Epithelial cell of prostate (primary cell): ENCODE measurements around the gene S1PR1.

Source experiments
- DNase-seq: peaks from one replicate; pipeline ENCODE4 v3.0.0-alpha.2; 2011; ENCODE audit warnings: low read depth, low spot score
- H3K27ac ChIP-seq: fragments of 450-650 bp; 2 replicates; pipeline ENCODE4 v1.5.1; 2017; ENCODE audit warnings: mild to moderate bottlenecking

The S1PR1 gene

DNA sequence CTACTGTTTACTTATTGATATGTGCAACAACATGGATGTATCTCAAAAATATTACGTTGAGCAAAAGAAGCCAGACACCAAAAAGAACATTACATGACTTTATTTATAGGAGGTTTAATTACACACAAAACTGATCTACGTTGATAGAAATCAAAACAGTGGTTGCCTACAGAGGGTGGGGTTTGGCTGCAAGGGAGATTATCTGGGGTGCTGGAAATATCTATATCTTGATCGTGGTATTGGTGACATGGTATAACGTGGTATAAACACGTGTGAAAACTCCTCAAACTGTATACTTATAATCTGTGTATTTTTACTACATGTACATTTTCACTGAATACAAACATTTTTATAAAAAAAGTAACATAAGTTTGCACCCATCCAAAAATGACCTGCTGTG lies 38.9 kb downstream of the S1PR1 start:
- H3K27ac ChIP-seq = no peak overlapping the region
- DNase-seq = no peak

- DNase-seq = no peak
- H3K27ac ChIP-seq = no peak overlapping the region
Observed at GRCh38 chr1:101276818-101277217, 40.0 kb downstream of the S1PR1 start.

DNA sequence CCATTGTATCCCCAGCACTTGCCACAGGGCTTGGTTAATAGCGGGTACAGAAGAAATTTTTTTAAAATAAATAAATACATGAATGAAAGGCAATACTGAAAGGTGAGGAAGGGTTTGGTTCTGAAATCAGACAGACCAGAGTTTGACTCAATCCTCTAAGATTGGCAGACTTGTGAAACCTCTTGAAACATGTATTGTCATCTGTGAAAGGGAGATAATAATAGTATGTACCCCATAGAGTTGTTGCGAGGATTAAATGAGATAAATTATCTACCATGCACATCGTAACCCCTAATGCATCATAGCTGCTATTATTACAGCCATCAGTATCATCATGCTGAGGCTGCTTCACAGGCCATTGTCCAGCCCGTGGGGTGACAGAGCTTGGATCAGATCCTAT lies 41.4 kb downstream of the S1PR1 start:
- H3K27ac ChIP-seq = no peak overlapping the region
- DNase-seq = no peak

DNA sequence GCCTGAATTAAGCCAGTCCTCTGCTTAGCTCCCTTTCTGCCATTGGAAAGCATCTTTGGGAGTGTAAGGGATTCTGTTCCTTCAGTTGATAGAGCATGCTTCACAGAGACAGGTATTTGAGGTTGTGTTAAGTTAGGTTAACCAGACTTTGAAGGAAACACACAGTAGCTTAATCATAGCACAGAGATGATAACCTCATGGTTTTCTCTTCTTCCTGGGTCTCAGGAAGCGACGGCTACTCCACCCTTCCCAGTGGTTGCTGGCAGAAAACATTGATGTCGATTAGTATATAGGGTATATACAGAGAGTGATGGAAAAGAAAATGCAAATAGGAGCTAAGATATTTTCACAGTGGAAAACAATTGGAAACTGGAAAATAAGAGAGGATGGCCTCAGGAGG lies 42.0 kb downstream of the S1PR1 start:
- no peak overlapping the region for H3K27ac ChIP-seq
- DNase-seq = no peak

GRCh38 chr1:101280049-101280592 lies 43.3 kb downstream of the S1PR1 start:
- no peak overlapping the region for H3K27ac ChIP-seq
- DNase-seq = no peak

- no peak overlapping the region for H3K27ac ChIP-seq
- no peak for DNase-seq
Observed at GRCh38 chr1:101280942-101281654, 44.3 kb downstream of the S1PR1 start.

- no peak for DNase-seq
- H3K27ac ChIP-seq = no peak overlapping the region
Observed at GRCh38 chr1:101281751-101282150, 44.9 kb downstream of the S1PR1 start.

- no peak for DNase-seq
- no peak overlapping the region for H3K27ac ChIP-seq
Observed at GRCh38 chr1:101282314-101283038, 45.7 kb downstream of the S1PR1 start.

DNA sequence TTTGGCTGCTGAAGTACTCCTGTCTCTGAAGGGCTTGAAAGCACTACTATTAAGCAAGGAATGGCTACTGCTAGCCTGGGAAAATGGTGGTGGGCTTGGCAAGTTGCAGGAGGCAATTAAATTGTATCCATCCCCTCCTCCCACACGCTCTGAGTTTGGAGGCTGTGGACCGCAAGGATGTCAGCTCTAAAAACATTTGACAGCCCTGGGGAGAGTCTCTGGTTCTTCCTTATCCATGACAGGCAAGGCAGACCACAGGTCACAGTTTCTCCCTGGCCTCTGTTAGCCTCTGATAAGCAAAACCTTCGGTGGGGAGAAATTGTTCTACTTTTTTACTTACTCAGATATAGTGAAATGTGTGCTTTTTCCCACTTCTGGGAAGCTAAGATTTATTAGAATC lies 46.6 kb downstream of the S1PR1 start:
- no peak overlapping the region for H3K27ac ChIP-seq
- DNase-seq = no peak

DNA sequence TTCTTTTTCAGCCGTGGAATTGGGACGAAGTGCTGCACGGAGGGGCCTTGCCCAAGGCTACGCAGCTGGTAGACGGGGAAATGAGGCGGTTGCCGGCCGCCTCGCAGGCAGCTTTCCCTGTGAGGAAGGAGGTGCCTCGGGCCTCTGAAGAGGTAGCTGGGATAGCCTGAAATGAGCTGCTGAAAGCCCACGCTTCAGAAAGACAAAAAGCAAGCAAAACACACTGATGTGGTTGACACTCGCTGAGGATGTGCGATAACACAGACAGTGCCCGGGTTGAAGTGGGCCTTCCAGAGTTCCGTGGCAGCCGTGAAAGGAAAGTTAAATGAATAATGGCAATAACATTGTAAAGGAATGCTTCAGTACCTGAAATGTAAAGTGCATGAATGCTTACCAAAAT lies 47.2 kb downstream of the S1PR1 start:
- no peak overlapping the region for H3K27ac ChIP-seq
- DNase-seq = no peak

- no peak for DNase-seq
- H3K27ac ChIP-seq = no peak overlapping the region
Observed at GRCh38 chr1:101284622-101285218, 47.9 kb downstream of the S1PR1 start.

GRCh38 chr1:101285922-101286570 lies 49.2 kb downstream of the S1PR1 start:
- no peak for DNase-seq

GRCh38 chr1:101288491-101288944 lies 51.7 kb downstream of the S1PR1 start:
- H3K27ac ChIP-seq = no peak overlapping the region
- peak; percentile 81 for DNase-seq

More at GRCh38 chr1:101285922-101286570, 49.2 kb downstream of the S1PR1 start:
- no peak overlapping the region for H3K27ac ChIP-seq

DNA sequence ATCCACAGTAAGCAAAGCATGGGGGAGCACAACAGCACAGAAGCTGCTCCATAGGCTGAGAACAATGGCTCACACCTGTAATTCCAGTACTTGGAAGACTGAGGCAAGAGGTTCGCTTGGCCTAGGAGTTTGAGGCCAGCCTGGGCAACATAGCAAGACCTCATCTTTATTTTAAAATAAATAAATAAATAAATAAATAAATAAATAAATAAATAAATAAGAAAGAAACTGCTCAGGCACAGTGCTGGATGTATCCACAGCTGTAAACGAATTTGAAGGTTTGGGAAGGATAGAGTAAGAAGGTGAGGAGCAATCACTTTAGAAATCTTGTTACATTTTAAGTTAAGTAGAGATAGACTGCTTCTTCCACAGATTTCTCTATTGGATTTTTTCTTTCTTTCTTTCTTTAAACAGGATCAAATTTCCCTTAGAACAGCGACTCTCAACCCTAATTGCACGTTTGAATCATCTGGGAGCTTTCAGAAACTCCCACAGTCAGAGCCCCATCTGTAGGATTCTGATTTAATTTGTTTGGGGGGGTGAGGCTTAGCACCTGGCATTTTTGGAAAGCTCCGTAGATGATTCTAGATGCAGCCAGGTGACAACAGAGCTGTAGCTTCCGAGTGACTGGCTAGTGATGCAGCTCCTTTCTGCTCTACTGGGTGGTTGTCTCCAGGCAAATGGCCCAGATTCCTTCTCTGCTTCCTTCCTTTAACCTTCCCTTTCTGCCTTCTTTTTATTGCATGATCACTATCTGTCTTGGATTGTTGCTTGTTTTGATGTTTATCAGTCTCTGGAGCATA lies 53.5 kb downstream of the S1PR1 start:
- H3K27ac ChIP-seq = no peak overlapping the region
- no peak for DNase-seq
